A549 (cell line): Measurements from ENCODE around the gene SHD.

Experiments
- ELK1 ChIP-seq: fragments of 150-350 bp; IDR thresholded peaks from 2 replicates; pipeline ENCODE4 v1.6.1; 2014; ENCODE audit warnings: low read depth, mild to moderate bottlenecking, low read length
- EP300 ChIP-seq, 2 experiments: fragments of >200 bp; sonication (Bioruptor Twin); formaldehyde crosslinking; IDR thresholded peaks; 2 replicates in 1 of 2; 3 replicates in 1 of 2; pipeline ENCODE4 v1.6.1; 2016 to 2017
- KDM1A ChIP-seq: fragments of 200-600 bp; sonication (generic); IDR thresholded peaks from 2 replicates; pipeline ENCODE4 v1.6.1; 2016; ENCODE audit warnings: low read depth, mild to moderate bottlenecking
- MAZ ChIP-seq: fragments of 150-350 bp; IDR thresholded peaks from 2 replicates; pipeline ENCODE4 v1.6.1; 2014; ENCODE audit warnings: antibody characterized with exemption, low read depth, low read length, borderline replicate concordance
- RAD21 ChIP-seq, 2 experiments: fragments of >200 bp in 1 of 2; sonication (Bioruptor Twin) in 1 of 2; formaldehyde crosslinking in 1 of 2; IDR thresholded peaks in 1 of 2; conservative IDR thresholded peaks in 1 of 2; 2 replicates in 1 of 2; 3 replicates in 1 of 2; pipeline ENCODE4 v1.6.1; 2012 to 2018; ENCODE audit warnings: inconsistent platforms in 1 of 2
- USF2 ChIP-seq: fragments of 450-650 bp; IDR thresholded peaks from 2 replicates; pipeline ENCODE4 v1.6.1; 2014; ENCODE audit warnings: antibody characterized with exemption

GRCh38 chr19:4328243-4328990 lies 49.4 kb downstream of the SHD start:
- no peak for TF ChIP-seq USF2
- no peak for TF ChIP-seq ELK1
- no peak for TF ChIP-seq MAZ
- TF ChIP-seq KDM1A: no peak
- TF ChIP-seq EP300 (IDR thresholded peaks at IDR 0.05): no peak
- no peak for TF ChIP-seq RAD21 (conservative IDR thresholded peaks at IDR 0.05 in 1 of 2, IDR thresholded peaks at IDR 0.05 in 1 of 2)
